HG02885 (cell line): Measurements from ENCODE around the gene NPW.

ENCODE experiments used
- ATAC-seq: cut with Tn5 transposase; IDR thresholded peaks from one replicate; pipeline ENCODE4 v1.9.1; 2021; ENCODE audit warnings: mild to moderate bottlenecking; ENCODE audit not compliant: unreplicated experiment, poor library complexity

Gene NPW

GRCh38 chr16:2045965-2046892 lies 26.6 kb downstream of the NPW start:
- ATAC-seq, result no peak

GRCh38 chr16:2046893-2047329 lies 27.3 kb downstream of the NPW start:
- no peak for ATAC-seq

- peak; percentile 90 for ATAC-seq
These were observed 27.9 kb downstream of the NPW start, which contains the start of the genes NTHL1 and TSC2 for GRCh38 chr16:2047330-2048115. TSS of gene NTHL1 (minus strand) at chr16:2047834. CDS start at chr16:2047823, 11 bp downstream. TSS of gene TSC2 (plus strand) at chr16:2047985. CDS start at chr16:2048616, 631 bp downstream.

GRCh38 chr16:2048116-2048543 lies 28.5 kb downstream of the NPW start:
- ATAC-seq, result no peak

- no peak for ATAC-seq
These were observed 33.6 kb downstream of the NPW start for GRCh38 chr16:2053211-2053610.

- ATAC-seq, result no peak
These were observed 34.3 kb downstream of the NPW start for GRCh38 chr16:2053897-2054296.

- no peak for ATAC-seq
These were observed 35.1 kb downstream of the NPW start for GRCh38 chr16:2054543-2055245.

- no peak for ATAC-seq
These were observed 36.5 kb downstream of the NPW start for GRCh38 chr16:2056077-2056476.

- no peak for ATAC-seq
These were observed 37.3 kb downstream of the NPW start for GRCh38 chr16:2056681-2057407.

- no peak for ATAC-seq
These were observed 37.9 kb downstream of the NPW start for GRCh38 chr16:2057438-2057837.

- no peak for ATAC-seq
These were observed 38.8 kb downstream of the NPW start for GRCh38 chr16:2058420-2058819.

GRCh38 chr16:2058872-2059271 lies 39.3 kb downstream of the NPW start:
- ATAC-seq, result no peak

GRCh38 chr16:2060346-2060745 lies 40.8 kb downstream of the NPW start:
- ATAC-seq, result no peak

- no peak for ATAC-seq
These were observed 41.4 kb downstream of the NPW start for GRCh38 chr16:2061023-2061422.

- no peak for ATAC-seq
These were observed 41.9 kb downstream of the NPW start for GRCh38 chr16:2061526-2061925.

GRCh38 chr16:2062801-2063200 lies 43.2 kb downstream of the NPW start:
- ATAC-seq, result no peak

GRCh38 chr16:2063861-2064260 lies 44.3 kb downstream of the NPW start:
- no peak for ATAC-seq

- ATAC-seq, result no peak
These were observed 44.9 kb downstream of the NPW start for GRCh38 chr16:2064368-2064945.

- no peak for ATAC-seq
These were observed 46.6 kb downstream of the NPW start for GRCh38 chr16:2066139-2066538.
